Measurements from ENCODE around the gene RAB3A. TPM values are rescaled to one million over a fixed set of nuclear protein-coding genes. Genes with fewer than 3 reads are reported as not detected.

The RAB3A gene, protein sequence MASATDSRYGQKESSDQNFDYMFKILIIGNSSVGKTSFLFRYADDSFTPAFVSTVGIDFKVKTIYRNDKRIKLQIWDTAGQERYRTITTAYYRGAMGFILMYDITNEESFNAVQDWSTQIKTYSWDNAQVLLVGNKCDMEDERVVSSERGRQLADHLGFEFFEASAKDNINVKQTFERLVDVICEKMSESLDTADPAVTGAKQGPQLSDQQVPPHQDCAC
- polyA plus RNA-seq (2011; rRNA removed), result 2.8 and 6.1 TPM in 2 replicates
- polyA minus RNA-seq (2011; rRNA and poly(A)+ RNA removed), result 14.0 and 25.7 TPM in 2 replicates

DNA sequence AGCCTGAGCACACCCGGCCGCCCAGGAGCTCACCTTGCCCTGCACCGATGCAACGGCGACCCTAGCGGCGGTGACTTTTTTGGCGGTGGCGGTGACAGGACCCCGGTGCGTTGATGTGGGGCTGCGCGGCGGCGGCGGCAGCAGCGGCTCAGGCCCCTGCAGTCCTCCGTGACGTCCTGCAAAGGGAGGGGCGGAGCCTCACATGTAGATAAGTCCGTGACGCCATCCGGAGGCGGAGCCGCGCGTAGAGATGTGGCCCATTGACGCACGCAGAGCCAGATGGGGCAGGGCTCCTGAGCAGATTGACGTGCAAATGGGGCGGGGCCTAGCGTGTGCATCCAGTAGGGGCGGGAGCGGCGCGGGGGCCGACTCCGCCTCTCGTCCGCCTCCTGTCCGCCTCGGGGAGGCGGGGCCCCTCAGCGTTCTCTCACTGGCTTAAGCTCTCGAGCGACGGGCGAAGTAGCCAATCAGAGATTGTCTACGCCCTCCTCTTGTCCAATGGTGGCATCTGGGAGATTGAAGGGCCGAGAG, at the start of gene RAB3A:
Gene RAB3A, minus strand, starts transcription at position 180 of the 531 bp plus-strand sequence. CDS start 1,302 bp downstream, outside the sequence.
- POLR2A ChIA-PET, result interaction anchor here (1.0 to 3.6 kb wide), 6 partner anchors 11 to 119 kb away, joined by 3 to 30 read pairs (median 6); partner anchors contain the start of genes JUND, LSM4, MPV17L2 and PIK3R2
- peak within 1 kb of the TSS; percentile 100 for H3K27ac ChIP-seq (ENCODE audit: low read depth, low read length)
- peak; percentile 100 for DNase-seq (ENCODE audit: low read depth, low spot score)
- H3K9me3 ChIP-seq (ENCODE audit: control insufficient read depth, insufficient read depth, low read length), result no peaks in the 10 kb centered on the region; the same call in 1 of the 2 replicates
- H3K4me3 ChIP-seq (ENCODE audit: low read depth, low read length), result peak within 1 kb of the TSS; percentile 93
- no peaks in the 10 kb centered on the region for H3K27me3 ChIP-seq (ENCODE audit: control insufficient read depth, insufficient read depth, low read length)
- TF ChIP-seq, protein P1, sequence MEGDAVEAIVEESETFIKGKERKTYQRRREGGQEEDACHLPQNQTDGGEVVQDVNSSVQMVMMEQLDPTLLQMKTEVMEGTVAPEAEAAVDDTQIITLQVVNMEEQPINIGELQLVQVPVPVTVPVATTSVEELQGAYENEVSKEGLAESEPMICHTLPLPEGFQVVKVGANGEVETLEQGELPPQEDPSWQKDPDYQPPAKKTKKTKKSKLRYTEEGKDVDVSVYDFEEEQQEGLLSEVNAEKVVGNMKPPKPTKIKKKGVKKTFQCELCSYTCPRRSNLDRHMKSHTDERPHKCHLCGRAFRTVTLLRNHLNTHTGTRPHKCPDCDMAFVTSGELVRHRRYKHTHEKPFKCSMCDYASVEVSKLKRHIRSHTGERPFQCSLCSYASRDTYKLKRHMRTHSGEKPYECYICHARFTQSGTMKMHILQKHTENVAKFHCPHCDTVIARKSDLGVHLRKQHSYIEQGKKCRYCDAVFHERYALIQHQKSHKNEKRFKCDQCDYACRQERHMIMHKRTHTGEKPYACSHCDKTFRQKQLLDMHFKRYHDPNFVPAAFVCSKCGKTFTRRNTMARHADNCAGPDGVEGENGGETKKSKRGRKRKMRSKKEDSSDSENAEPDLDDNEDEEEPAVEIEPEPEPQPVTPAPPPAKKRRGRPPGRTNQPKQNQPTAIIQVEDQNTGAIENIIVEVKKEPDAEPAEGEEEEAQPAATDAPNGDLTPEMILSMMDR (IDR thresholded peaks at IDR 0.05; ENCODE audit: low read depth, low read length), result no peak
- CTCF ChIA-PET, result interaction anchor here (1.0 to 7.1 kb wide), 3 partner anchors 10 to 48 kb away, joined by 3 to 56 read pairs (median 13); no protein-coding TSS in a partner anchor

GRCh38 chr19:18253130-18253529, 49.3 kb upstream of the RAB3A start:
- peaks cover 21% of the 10 kb centered on the region for H3K27me3 ChIP-seq (ENCODE audit: control insufficient read depth, insufficient read depth, low read length)
- peaks cover 5% of the 10 kb centered on the region; the same call in 1 of the 2 replicates for H3K9me3 ChIP-seq (ENCODE audit: control insufficient read depth, insufficient read depth, low read length)
- ChIA-PET POLR2A (interaction anchor here (0.5 to 1.6 kb wide), 3 partner anchors 48 to 160 kb away, joined by 3 to 6 read pairs (median 5); no protein-coding TSS in a partner anchor), CTCF (interaction anchor here (1.1 to 6.9 kb wide), 15 partner anchors 12 to 160 kb away, joined by 3 to 99 read pairs (median 12); partner anchors contain the start of genes MPV17L2 and RAB3A)
- no peak for DNase-seq (ENCODE audit: low read depth, low spot score)
- TF ChIP-seq, protein P1 (IDR thresholded peaks at IDR 0.05; ENCODE audit: low read depth, low read length), result no peak
- H3K4me3 ChIP-seq (ENCODE audit: low read depth, low read length), result no peak overlapping the region
- no peak overlapping the region for H3K27ac ChIP-seq (ENCODE audit: low read depth, low read length)

GRCh38 chr19:18252370-18252717, 48.5 kb upstream of the RAB3A start:
- no peak for DNase-seq (ENCODE audit: low read depth, low spot score)
- Histone ChIP-seq H3K27me3 (ENCODE audit: control insufficient read depth, insufficient read depth, low read length) (peaks cover 21% of the 10 kb centered on the region), H3K27ac (ENCODE audit: low read depth, low read length) (no peak overlapping the region), H3K4me3 (ENCODE audit: low read depth, low read length) (no peak overlapping the region), H3K9me3 (ENCODE audit: control insufficient read depth, insufficient read depth, low read length) (peaks cover 5% of the 10 kb centered on the region; the same call in 1 of the 2 replicates)
- ChIA-PET CTCF (interaction anchor here (0.7 to 6.9 kb wide), 30 partner anchors 11 to 185 kb away, joined by 3 to 99 read pairs (median 7); partner anchors contain the start of genes MPV17L2 and RAB3A), POLR2A (interaction anchor here (1.0 to 1.6 kb wide), 3 partner anchors 27 to 58 kb away, joined by 3 to 5 read pairs (median 3); no protein-coding TSS in a partner anchor)
- TF ChIP-seq, protein P1 (IDR thresholded peaks at IDR 0.05; ENCODE audit: low read depth, low read length), result no peak

GRCh38 chr19:18251587-18252369, 47.9 kb upstream of the RAB3A start:
- POLR2A ChIA-PET, result interaction anchor here (1.0 to 1.6 kb wide), 2 partner anchors 28 to 47 kb away, joined by 3 to 5 read pairs; no protein-coding TSS in a partner anchor
- TF ChIP-seq, protein P1 (IDR thresholded peaks at IDR 0.05; ENCODE audit: low read depth, low read length), result peak; percentile 92

More at GRCh38 chr19:18251587-18252369, 47.9 kb upstream of the RAB3A start:
- DNase-seq (ENCODE audit: low read depth, low spot score), result peak; percentile 20
- CTCF ChIA-PET, result interaction anchor here (0.6 to 6.9 kb wide), 36 partner anchors 11 to 184 kb away, joined by 3 to 99 read pairs (median 6); partner anchors contain the start of genes MPV17L2 and RAB3A
- no peak overlapping the region for H3K4me3 ChIP-seq (ENCODE audit: low read depth, low read length)
- peaks cover 21% of the 10 kb centered on the region for H3K27me3 ChIP-seq (ENCODE audit: control insufficient read depth, insufficient read depth, low read length)
- H3K27ac ChIP-seq (ENCODE audit: low read depth, low read length), result no peak overlapping the region
- peaks cover 5% of the 10 kb centered on the region; the same call in 1 of the 2 replicates for H3K9me3 ChIP-seq (ENCODE audit: control insufficient read depth, insufficient read depth, low read length)

Data from AG04450 (cell line).